Right lobe of liver (tissue), 6 donors: Measurements from ENCODE around the gene VWA7. TPM values are rescaled to one million over a fixed set of nuclear protein-coding genes. Genes with fewer than 3 reads are reported as not detected.

Experiments used
- ATAC-seq, 4 donors: fragments of 200-7000 bp; cut with Tn5 transposase; one replicate each; pipeline ENCODE4 v1.9.1; 2020; ENCODE audit warnings: mild to moderate bottlenecking in 4 of 4, moderate library complexity in 4 of 4
- DNase-seq, 3 donors: peaks; one replicate each; pipeline ENCODE4 v3.0.0-alpha.2; 2020
- H3K27ac ChIP-seq, 3 donors: fragments of 200-600 bp; one replicate each; pipeline ENCODE4 v1.8.0; 2022
- H3K27me3 ChIP-seq, 2 donors: fragments of 200-600 bp; one replicate each; pipeline ENCODE4 v1.8.0; 2022
- H3K36me3 ChIP-seq, 4 donors: fragments of 200-600 bp; sonication (generic) in 1 of 4; one replicate each; pipeline versions ENCODE4 v1.5.1 to v1.8.0; 2017 to 2022; ENCODE audit warnings: control low read depth in 1 of 4
- H3K4me1 ChIP-seq, 4 donors: fragments of 200-600 bp; sonication (generic) in 1 of 4; one replicate each; pipeline versions ENCODE4 v1.5.1 to v1.8.0; 2017 to 2022; ENCODE audit warnings: control low read depth in 1 of 4
- H3K4me3 ChIP-seq, 3 donors: fragments of 200-600 bp; one replicate each; pipeline ENCODE4 v1.8.0; 2022
- H3K9me3 ChIP-seq, 4 donors: fragments of 200-600 bp; sonication (generic) in 1 of 4; one replicate each; pipeline versions ENCODE4 v1.5.1 to v1.8.0; 2017 to 2022; ENCODE audit warnings: control low read depth in 1 of 4
- POLR2A ChIP-seq: fragments of 450-650 bp; IDR thresholded peaks from one replicate; pipeline ENCODE4 v1.6.1; 2017; ENCODE audit warnings: antibody characterized with exemption, mild to moderate bottlenecking
- WGBS: methylation state at CpG from one replicate; pipeline ENCODE4 v1.1.6; 2018; ENCODE audit warnings: low coverage, low lambda C conversion rate; ENCODE audit not compliant: insufficient coverage; ENCODE audit errors: missing lambda C conversion rate; 5-methylcytosine and 5-hydroxymethylcytosine counted together
- intact Hi-C, 2 donors: fragments of 100-400 bp; cut with DNase I; formaldehyde crosslinking; loops; one replicate each; pipeline versions ENCODE4 v1.11.2 to v1.14.1; 2022
- total RNA-seq, 6 experiments: library from RNA; depleted of rRNA in 2 of 6; stranded (reverse); fragments of >200 nt in 2 of 6; fragmentation: NEBNext Ultra II Directional in 3 of 6; extraction: Animal tissue kit (Norgen Biotek cat#: 25700) in 3 of 6; gene quantifications; one replicate each; pipeline versions ENCODE4 v1.1.0 to v1.2.4, GENCODE V29; 2016 to 2023
- TF ChIP-seq, protein P1 (sequence below), 4 donors: fragments of 200-600 bp in 3 of 4; fragments of 450-650 bp in 1 of 4; IDR thresholded peaks; one replicate each; pipeline versions ENCODE4 v1.5.1 to v1.8.0; 2016 to 2022; ENCODE audit warnings: antibody characterized with exemption in 4 of 4, mild to moderate bottlenecking in 2 of 4
- donor health status: DM: no; HTN: yes; CAD: no.
- donor health status: DM: no; HTN: no; CAD: no.
- donor health status: DM: no; HTN: no; CAD: no.
- donor health status: DM: no; HTN: yes; CAD: no.
- donor health status: DM: no; HTN: yes; CAD: no.

VWA7 gene
- total RNA-seq, 6 experiments from 2014 or later, result 1.2 to 5.2 (median 2.7) TPM

DNA sequence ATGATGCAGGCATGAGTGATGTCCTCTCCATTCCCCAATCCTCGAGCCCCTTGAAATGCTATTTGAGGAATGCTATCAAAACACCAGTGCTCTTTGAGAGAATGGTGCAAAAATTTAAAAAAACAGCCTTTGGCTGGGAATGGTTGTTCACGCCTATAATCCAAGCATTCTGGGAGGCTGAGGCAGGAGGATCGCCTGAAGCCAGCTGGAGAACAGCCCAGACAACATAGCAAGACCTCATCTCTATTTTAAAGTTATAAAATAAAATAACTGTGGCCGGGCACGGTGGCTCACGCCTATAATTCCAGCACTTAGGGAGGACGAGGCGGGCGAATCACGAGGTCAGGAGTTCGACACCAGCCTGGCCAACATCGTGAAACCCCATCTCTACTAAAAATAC is 22.7 kb upstream of the VWA7 start:
- ATAC-seq (no peak), DNase-seq (no peak)
- intact Hi-C loops, result no loop called here
- WGBS, result 97% methylated on average over 12 of the region's 12 CpGs
- no peaks in the 10 kb centered on the region for H3K9me3 ChIP-seq
- H3K4me3 ChIP-seq, result no peak overlapping the region
- no peak overlapping the region for H3K27ac ChIP-seq
- H3K36me3 ChIP-seq, result no peaks in the 10 kb centered on the region
- H3K27me3 ChIP-seq, result no peaks in the 10 kb centered on the region
- TF ChIP-seq, protein P1, sequence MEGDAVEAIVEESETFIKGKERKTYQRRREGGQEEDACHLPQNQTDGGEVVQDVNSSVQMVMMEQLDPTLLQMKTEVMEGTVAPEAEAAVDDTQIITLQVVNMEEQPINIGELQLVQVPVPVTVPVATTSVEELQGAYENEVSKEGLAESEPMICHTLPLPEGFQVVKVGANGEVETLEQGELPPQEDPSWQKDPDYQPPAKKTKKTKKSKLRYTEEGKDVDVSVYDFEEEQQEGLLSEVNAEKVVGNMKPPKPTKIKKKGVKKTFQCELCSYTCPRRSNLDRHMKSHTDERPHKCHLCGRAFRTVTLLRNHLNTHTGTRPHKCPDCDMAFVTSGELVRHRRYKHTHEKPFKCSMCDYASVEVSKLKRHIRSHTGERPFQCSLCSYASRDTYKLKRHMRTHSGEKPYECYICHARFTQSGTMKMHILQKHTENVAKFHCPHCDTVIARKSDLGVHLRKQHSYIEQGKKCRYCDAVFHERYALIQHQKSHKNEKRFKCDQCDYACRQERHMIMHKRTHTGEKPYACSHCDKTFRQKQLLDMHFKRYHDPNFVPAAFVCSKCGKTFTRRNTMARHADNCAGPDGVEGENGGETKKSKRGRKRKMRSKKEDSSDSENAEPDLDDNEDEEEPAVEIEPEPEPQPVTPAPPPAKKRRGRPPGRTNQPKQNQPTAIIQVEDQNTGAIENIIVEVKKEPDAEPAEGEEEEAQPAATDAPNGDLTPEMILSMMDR (IDR thresholded peaks at IDR 0.05), result no peak
- TF ChIP-seq POLR2A, result no peak
- H3K4me1 ChIP-seq, result peaks cover 0 to 7% (median under 1%) of the 10 kb centered on the region in 4 donors

DNA sequence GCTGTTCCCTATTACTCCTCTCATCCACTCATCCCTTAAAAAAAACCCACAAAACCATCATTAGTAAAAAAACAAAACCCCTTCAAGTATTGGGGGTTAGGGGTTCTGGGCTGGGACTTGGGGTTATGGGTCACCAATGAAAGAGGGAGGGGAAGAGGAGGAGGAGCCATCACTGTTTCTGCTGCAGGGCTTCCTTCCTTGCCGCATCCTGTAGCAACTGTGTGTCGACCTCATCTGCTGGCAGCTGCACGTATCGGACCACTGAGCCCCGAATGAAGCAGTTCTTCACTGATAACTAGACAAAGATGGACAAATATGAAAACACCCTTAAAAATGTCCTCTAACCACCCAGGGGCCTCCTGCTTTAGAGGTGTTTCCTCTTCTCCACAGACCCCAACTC is 20.5 kb upstream of the VWA7 start:
- 71% methylated on average over 5 of the region's 5 CpGs for WGBS
- no peaks in the 10 kb centered on the region for H3K36me3 ChIP-seq
- H3K4me1 ChIP-seq, result peaks cover 0 to 12% (median 4%) of the 10 kb centered on the region in 4 donors
- TF ChIP-seq, protein P1 (IDR thresholded peaks at IDR 0.05), result no peak
- TF ChIP-seq POLR2A, result no peak
- intact Hi-C loops, result no loop called here
- H3K27me3 ChIP-seq, result no peaks in the 10 kb centered on the region
- H3K9me3 ChIP-seq, result no peaks in the 10 kb centered on the region
- peak overlapping the region in 2 of 3 donors; percentile 4 to 33 for H3K27ac ChIP-seq
- DNase-seq (no peak), ATAC-seq (no peak)
- H3K4me3 ChIP-seq, result no peak overlapping the region

DNA sequence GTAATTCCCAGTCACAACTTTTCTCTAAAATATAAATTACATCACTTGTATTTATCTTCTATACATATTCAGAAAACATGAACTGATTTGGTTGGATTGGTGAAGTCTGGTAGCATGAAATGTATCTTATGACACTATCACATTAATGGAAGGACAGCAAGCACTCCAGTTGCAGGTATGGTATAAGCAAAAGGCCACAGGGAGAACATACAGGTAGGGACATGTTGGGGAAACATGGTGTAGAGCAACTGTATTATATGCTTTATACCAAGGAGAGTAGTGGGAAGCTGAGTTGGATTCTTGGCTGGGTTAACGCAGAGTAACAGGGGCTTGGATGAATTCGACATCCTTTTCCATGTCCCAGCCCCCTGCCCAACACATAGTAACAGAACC is 19.9 kb upstream of the VWA7 start:
- intact Hi-C loops, result no loop called here
- H3K4me1 ChIP-seq, result peaks cover 0 to 12% (median 4%) of the 10 kb centered on the region in 4 donors
- ATAC-seq (no peak), DNase-seq (no peak)
- H3K27me3 ChIP-seq, result no peaks in the 10 kb centered on the region
- H3K9me3 ChIP-seq, result no peaks in the 10 kb centered on the region
- no peak for TF ChIP-seq POLR2A
- TF ChIP-seq, protein P1 (IDR thresholded peaks at IDR 0.05), result no peak
- H3K27ac ChIP-seq, result no peak overlapping the region
- WGBS, result 94% methylated on average over 2 of the region's 2 CpGs
- no peaks in the 10 kb centered on the region for H3K36me3 ChIP-seq
- no peak overlapping the region for H3K4me3 ChIP-seq

DNA sequence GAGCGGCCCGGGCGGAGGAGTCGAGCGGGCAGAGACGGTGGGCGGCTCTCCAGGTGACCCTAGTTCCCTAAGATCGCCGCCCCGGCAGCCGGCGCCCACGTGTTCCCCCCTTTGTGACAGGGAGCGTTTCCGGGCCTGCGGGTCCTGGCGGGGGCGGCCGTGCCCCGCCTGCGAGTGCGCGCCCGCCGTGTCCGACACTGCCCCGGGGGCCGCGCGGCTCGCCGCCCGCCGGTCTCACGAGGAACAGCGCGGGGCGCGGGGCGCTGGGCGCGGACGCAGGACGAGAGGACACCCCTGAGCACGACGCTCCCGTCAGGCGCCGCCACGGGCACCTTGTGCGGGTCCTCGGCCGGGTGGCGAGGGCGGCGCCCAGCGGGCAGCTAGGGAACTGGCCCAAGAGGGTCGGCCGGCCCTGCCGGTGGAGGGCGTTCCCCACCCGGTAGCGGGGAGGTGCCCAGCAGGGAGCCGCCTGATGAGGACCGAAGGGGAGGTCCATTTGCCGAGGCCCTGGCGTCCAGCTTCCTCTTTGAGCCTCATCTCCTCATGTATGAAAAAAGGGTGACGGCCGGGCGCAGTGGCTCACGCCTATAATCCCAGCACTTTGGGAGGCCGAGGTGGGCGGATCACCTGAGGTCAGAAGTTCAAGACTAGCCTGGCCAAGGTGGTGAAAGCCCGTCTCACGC is 18.6 kb upstream of the VWA7 start, which contains the start of gene VARS1:
Gene VARS1, minus strand, starts transcription at position 137 of the 683 bp plus-strand sequence. CDS start 535 bp downstream, outside the sequence.
- 0% methylated on average over 11 of the region's 75 CpGs for WGBS
- H3K4me3 ChIP-seq, result peak within 1 kb of the TSS; percentile 80 to 97 (median 90)
- H3K36me3 ChIP-seq, result no peaks in the 10 kb centered on the region
- H3K27ac ChIP-seq, result peak within 1 kb of the TSS; percentile 92 to 99 (median 94)
- H3K4me1 ChIP-seq, result peaks cover 0 to 16% (median 4%) of the 10 kb centered on the region in 4 donors
- DNase-seq (peak; percentile 96 to 97 (median 96)), ATAC-seq (peak; percentile 96 to 98 (median 97))
- H3K9me3 ChIP-seq, result no peaks in the 10 kb centered on the region
- peak; percentile 79 for TF ChIP-seq POLR2A
- TF ChIP-seq, protein P1 (IDR thresholded peaks at IDR 0.05), result peak; percentile 82 to 96 (median 87)
- intact Hi-C loops, result no loop called here
- H3K27me3 ChIP-seq, result no peaks in the 10 kb centered on the region
